ENCODE measurements around the gene RXRA.

- TF ChIP-seq CTCF (IDR thresholded peaks at IDR 0.05 in 8 of 11, conservative IDR thresholded peaks at IDR 0.05 in 3 of 11) (no peak), POLR2A (IDR thresholded peaks at IDR 0.05) (no peak)
Measured at GRCh38 chr9:134455537-134455933, 129.3 kb downstream of the RXRA start.

Data from spleen (tissue), 7 donors.